Forelimb muscle (tissue), 1 donor: ENCODE data around the gene KIAA0319L. TPM values are rescaled to one million over a fixed set of nuclear protein-coding genes. Genes with fewer than 3 reads are reported as not detected.

Experiments used
- DNase-seq: peaks from one replicate; pipeline ENCODE4 v3.0.0-alpha.2; 2013; ENCODE audit warnings: low read depth
- polyA plus RNA-seq: library from polyadenylated mRNA; unstranded; fragments of 120-200 nt; gene quantifications from one replicate; pipeline ENCODE4 v1.2.1, GENCODE V29; 2013; ENCODE audit not compliant: insufficient read length

The KIAA0319L gene
- polyA plus RNA-seq, 1 donor = 35.6 TPM

- DNase-seq = no peak
These were observed 170.2 kb downstream of the KIAA0319L start for GRCh38 chr1:35386959-35387358.

GRCh38 chr1:35386290-35386689 is 170.9 kb downstream of the KIAA0319L start:
- no peak for DNase-seq

Other genes starting within 250 kb of the KIAA0319L start
- 15.9 TPM for gene NCDN, start 396 bp upstream of the KIAA0319L start, polyA plus RNA-seq
- gene TFAP2E, start 15.9 kb upstream of the KIAA0319L start, polyA plus RNA-seq = 0.59 TPM
- gene PSMB2, start 84.1 kb upstream of the KIAA0319L start, polyA plus RNA-seq = 58.1 TPM
- 9.5 TPM for gene C1orf216, start 161.5 kb upstream of the KIAA0319L start, polyA plus RNA-seq
- gene CLSPN, start 212.6 kb upstream of the KIAA0319L start, polyA plus RNA-seq = 3.8 TPM